Medulla oblongata (tissue), 1 donor: ENCODE data around the gene STH.
A peak's percentile ranks its signal among the peaks of the same experiment; 100 is the strongest.
"Not testable (repeated sequence)": the region's sequence is repeated elsewhere in the genome, so short reads cannot be mapped to it uniquely, and the experiment has no call there.

ENCODE experiments used
- DNase-seq: peaks from one replicate; pipeline ENCODE4 v3.0.0-alpha.2; 2015; ENCODE audit errors: extremely low spot score

The STH gene

DNA sequence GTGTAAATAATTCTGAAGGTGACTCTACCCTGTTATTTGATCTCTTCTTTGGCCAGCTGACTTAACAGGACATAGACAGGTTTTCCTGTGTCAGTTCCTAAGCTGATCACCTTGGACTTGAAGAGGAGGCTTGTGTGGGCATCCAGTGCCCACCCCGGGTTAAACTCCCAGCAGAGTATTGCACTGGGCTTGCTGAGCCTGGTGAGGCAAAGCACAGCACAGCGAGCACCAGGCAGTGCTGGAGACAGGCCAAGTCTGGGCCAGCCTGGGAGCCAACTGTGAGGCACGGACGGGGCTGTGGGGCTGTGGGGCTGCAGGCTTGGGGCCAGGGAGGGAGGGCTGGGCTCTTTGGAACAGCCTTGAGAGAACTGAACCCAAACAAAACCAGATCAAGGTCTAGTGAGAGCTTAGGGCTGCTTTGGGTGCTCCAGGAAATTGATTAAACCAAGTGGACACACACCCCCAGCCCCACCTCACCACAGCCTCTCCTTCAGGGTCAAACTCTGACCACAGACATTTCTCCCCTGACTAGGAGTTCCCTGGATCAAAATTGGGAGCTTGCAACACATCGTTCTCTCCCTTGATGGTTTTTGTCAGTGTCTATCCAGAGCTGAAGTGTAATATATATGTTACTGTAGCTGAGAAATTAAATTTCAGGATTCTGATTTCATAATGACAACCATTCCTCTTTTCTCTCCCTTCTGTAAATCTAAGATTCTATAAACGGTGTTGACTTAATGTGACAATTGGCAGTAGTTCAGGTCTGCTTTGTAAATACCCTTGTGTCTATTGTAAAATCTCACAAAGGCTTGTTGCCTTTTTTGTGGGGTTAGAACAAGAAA, 5.1 kb downstream of the STH start:
- DNase-seq, result peak; percentile 91

DNA sequence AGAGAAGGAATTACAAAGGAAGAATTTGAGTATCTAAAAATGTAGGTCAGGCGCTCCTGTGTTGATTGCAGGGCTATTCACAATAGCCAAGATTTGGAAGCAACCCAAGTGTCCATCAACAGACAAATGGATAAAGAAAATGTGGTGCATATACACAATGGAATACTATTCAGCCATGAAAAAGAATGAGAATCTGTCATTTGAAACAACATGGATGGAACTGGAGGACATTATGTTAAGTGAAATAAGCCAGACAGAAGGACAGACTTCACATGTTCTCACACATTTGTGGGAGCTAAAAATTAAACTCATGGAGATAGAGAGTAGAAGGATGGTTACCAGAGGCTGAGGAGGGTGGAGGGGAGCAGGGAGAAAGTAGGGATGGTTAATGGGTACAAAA, 7.0 kb downstream of the STH start:
- not testable (repeated sequence) for DNase-seq

DNA sequence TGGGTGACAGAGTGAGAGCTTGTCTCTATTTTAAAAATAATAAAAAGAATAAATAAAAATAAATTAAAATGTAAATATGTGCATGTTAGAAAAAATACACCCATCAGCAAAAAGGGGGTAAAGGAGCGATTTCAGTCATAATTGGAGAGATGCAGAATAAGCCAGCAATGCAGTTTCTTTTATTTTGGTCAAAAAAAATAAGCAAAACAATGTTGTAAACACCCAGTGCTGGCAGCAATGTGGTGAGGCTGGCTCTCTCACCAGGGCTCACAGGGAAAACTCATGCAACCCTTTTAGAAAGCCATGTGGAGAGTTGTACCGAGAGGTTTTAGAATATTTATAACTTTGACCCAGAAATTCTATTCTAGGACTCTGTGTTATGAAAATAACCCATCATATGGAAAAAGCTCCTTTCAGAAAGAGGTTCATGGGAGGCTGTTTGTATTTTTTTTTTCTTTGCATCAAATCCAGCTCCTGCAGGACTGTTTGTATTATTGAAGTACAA, 8.5 kb downstream of the STH start:
- no peak for DNase-seq

DNA sequence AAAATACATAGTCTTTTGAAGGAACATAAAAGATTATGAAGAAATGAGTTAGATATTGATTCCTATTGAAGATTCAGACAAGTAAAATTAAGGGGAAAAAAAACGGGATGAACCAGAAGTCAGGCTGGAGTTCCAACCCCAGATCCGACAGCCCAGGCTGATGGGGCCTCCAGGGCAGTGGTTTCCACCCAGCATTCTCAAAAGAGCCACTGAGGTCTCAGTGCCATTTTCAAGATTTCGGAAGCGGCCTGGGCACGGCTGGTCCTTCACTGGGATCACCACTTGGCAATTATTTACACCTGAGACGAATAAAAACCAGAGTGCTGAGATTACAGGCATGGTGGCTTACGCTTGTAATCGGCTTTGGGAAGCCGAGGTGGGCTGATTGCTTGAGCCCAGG, 9.5 kb downstream of the STH start:
- no peak for DNase-seq

DNA sequence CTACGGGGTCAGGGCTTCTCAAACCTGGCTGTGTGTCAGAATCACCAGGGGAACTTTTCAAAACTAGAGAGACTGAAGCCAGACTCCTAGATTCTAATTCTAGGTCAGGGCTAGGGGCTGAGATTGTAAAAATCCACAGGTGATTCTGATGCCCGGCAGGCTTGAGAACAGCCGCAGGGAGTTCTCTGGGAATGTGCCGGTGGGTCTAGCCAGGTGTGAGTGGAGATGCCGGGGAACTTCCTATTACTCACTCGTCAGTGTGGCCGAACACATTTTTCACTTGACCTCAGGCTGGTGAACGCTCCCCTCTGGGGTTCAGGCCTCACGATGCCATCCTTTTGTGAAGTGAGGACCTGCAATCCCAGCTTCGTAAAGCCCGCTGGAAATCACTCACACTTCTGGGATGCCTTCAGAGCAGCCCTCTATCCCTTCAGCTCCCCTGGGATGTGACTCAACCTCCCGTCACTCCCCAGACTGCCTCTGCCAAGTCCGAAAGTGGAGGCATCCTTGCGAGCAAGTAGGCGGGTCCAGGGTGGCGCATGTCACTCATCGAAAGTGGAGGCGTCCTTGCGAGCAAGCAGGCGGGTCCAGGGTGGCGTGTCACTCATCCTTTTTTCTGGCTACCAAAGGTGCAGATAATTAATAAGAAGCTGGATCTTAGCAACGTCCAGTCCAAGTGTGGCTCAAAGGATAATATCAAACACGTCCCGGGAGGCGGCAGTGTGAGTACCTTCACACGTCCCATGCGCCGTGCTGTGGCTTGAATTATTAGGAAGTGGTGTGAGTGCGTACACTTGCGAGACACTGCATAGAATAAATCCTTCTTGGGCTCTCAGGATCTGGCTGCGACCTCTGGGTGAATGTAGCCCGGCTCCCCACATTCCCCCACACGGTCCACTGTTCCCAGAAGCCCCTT, 10.9 kb downstream of the STH start:
- no peak for DNase-seq

DNA sequence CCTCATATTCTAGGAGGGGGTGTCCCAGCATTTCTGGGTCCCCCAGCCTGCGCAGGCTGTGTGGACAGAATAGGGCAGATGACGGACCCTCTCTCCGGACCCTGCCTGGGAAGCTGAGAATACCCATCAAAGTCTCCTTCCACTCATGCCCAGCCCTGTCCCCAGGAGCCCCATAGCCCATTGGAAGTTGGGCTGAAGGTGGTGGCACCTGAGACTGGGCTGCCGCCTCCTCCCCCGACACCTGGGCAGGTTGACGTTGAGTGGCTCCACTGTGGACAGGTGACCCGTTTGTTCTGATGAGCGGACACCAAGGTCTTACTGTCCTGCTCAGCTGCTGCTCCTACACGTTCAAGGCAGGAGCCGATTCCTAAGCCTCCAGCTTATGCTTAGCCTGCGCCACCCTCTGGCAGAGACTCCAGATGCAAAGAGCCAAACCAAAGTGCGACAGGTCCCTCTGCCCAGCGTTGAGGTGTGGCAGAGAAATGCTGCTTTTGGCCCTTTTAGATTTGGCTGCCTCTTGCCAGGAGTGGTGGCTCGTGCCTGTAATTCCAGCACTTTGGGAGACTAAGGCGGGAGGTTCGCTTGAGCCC, 11.6 kb downstream of the STH start:
- DNase-seq, result no peak

DNA sequence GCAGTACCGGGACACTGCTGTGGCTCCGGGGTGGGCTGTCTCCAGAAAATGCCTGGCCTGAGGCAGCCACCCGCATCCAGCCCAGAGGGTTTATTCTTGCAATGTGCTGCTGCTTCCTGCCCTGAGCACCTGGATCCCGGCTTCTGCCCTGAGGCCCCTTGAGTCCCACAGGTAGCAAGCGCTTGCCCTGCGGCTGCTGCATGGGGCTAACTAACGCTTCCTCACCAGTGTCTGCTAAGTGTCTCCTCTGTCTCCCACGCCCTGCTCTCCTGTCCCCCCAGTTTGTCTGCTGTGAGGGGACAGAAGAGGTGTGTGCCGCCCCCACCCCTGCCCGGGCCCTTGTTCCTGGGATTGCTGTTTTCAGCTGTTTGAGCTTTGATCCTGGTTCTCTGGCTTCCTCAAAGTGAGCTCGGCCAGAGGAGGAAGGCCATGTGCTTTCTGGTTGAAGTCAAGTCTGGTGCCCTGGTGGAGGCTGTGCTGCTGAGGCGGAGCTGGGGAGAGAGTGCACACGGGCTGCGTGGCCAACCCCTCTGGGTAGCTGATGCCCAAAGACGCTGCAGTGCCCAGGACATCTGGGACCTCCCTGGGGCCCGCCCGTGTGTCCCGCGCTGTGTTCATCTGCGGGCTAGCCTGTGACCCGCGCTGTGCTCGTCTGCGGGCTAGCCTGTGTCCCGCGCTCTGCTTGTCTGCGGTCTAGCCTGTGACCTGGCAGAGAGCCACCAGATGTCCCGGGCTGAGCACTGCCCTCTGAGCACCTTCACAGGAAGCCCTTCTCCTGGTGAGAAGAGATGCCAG, 12.9 kb downstream of the STH start:
- no peak for DNase-seq

DNA sequence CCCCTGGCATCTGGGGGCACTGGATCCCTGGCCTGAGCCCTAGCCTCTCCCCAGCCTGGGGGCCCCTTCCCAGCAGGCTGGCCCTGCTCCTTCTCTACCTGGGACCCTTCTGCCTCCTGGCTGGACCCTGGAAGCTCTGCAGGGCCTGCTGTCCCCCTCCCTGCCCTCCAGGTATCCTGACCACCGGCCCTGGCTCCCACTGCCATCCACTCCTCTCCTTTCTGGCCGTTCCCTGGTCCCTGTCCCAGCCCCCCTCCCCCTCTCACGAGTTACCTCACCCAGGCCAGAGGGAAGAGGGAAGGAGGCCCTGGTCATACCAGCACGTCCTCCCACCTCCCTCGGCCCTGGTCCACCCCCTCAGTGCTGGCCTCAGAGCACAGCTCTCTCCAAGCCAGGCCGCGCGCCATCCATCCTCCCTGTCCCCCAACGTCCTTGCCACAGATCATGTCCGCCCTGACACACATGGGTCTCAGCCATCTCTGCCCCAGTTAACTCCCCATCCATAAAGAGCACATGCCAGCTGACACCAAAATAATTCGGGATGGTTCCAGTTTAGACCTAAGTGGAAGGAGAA, 13.5 kb downstream of the STH start:
- no peak for DNase-seq

DNA sequence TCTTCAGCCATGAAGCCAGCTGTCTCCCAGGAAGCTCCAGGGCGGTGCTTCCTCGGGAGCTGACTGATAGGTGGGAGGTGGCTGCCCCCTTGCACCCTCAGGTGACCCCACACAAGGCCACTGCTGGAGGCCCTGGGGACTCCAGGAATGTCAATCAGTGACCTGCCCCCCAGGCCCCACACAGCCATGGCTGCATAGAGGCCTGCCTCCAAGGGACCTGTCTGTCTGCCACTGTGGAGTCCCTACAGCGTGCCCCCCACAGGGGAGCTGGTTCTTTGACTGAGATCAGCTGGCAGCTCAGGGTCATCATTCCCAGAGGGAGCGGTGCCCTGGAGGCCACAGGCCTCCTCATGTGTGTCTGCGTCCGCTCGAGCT, 14.1 kb downstream of the STH start:
- no peak for DNase-seq

DNA sequence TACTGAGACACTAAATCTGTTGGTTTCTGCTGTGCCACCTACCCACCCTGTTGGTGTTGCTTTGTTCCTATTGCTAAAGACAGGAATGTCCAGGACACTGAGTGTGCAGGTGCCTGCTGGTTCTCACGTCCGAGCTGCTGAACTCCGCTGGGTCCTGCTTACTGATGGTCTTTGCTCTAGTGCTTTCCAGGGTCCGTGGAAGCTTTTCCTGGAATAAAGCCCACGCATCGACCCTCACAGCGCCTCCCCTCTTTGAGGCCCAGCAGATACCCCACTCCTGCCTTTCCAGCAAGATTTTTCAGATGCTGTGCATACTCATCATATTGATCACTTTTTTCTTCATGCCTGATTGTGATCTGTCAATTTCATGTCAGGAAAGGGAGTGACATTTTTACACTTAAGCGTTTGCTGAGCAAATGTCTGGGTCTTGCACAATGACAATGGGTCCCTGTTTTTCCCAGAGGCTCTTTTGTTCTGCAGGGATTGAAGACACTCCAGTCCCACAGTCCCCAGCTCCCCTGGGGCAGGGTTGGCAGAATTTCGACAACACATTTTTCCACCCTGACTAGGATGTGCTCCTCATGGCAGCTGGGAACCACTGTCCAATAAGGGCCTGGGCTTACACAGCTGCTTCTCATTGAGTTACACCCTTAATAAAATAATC, 14.6 kb downstream of the STH start:
- DNase-seq, result peak; percentile 69

DNA sequence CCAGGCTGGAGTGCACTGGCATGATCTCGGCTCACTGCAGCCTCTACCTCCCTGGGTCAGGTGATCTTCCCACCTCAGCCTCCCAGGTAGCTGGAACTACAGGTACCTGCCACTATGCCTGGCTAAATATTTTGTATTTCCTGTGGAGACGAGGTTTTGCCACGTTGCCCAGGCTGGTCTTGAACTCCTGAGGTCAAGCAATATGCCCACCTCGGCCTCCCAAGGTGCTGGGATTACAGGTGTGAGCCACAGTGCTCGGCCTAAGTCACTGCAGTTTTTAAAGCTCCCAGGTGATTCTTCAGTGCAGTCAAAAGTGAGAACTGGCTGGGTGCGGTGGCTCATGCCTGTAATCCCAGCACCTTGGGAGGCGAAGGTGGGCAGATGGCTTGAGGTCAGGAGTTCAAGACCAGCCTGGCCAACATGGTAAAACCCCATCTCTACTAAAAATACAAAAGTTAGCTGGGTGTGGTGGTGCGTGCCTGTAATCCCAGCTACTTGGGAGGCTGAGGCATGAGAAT, 20.4 kb downstream of the STH start:
- not testable (repeated sequence) for DNase-seq

DNA sequence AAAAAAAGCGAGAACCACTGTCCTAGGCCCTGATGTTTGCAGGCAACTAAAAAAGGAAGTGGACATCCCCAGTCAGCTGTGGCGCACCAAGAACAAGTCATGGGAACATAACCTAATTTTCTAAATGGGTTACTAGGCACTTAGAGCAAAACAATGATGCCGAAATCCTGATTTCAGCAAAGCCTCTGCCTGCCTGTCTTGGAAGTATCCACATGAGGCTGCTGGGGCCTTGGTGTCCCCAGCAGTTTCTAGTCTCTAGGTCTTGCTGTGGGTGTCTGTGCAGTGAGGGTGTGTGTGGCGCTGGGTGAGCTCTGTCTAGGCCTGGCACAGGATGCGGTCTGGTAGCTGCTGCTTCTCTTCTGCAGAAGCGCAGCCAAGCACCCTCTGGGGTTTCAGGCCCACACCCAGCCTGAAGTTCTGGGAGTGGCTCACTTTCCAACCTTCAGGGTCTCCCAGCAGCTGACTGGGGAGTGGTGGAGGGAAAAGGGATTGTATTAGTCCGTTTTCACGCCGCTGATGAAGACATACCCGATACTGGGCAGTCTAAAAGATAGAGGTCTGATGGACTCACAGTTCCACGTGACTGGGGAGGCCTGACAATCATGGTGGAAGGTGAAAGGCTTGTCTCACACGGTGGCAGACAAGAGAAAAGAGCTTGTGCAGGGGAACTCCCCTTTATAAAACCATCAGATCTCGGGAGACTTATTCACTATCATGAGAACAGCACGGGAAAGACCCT, 21.1 kb downstream of the STH start:
- no peak for DNase-seq

DNA sequence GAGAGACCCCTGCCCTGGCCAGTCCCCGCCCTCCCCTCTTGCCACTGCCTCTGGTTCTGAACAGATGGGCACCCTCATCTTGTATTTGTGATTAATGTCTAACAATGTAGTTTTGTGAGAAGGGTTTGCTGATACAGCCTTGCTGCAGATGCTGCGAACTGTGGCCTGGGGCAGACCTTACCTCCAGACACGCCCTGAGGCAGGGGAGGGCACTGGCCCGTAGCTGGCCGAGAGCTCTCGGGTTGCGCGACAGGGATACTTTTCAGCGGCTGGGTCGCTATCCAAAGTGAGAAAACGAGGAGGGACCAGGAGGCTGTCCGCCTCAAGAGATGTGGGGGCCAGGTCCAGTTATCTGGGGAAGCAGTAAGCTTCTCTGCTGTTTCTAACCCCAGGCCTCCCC, 21.9 kb downstream of the STH start:
- DNase-seq, result no peak

DNA sequence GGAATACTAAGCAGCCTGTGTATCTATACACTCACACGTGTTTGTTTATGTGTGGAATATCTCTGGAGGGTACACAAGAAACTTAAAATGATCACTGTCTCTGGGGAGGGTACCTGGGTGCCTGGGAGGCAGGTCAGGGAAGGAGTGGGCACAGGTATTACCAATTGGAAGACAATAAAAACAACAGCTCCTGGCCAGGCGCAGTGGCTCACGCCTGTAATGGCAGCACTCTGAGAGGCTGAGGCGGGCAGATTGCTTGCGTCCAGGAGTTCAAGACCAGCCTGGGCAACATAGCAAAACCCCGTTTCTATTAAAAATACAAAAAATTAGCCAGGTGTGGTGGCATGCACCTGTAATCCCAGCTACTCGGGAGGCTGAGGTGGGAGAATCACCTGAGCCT, 24.3 kb downstream of the STH start:
- DNase-seq, result not testable (repeated sequence)

DNA sequence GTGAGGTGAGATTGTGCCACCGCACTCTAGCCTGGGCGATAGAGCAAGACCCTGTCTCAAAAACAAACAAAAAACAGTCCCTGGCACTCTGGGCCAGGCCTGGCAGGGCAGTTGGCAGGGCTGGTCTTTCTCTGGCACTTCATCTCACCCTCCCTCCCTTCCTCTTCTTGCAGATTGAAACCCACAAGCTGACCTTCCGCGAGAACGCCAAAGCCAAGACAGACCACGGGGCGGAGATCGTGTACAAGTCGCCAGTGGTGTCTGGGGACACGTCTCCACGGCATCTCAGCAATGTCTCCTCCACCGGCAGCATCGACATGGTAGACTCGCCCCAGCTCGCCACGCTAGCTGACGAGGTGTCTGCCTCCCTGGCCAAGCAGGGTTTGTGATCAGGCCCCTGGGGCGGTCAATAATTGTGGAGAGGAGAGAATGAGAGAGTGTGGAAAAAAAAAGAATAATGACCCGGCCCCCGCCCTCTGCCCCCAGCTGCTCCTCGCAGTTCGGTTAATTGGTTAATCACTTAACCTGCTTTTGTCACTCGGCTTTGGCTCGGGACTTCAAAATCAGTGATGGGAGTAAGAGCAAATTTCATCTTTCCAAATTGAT, 24.8 kb downstream of the STH start:
- peak; percentile 53 for DNase-seq

DNA sequence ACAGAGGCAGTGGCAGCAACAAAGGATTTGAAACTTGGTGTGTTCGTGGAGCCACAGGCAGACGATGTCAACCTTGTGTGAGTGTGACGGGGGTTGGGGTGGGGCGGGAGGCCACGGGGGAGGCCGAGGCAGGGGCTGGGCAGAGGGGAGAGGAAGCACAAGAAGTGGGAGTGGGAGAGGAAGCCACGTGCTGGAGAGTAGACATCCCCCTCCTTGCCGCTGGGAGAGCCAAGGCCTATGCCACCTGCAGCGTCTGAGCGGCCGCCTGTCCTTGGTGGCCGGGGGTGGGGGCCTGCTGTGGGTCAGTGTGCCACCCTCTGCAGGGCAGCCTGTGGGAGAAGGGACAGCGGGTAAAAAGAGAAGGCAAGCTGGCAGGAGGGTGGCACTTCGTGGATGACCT, 25.5 kb downstream of the STH start:
- DNase-seq, result no peak

DNA sequence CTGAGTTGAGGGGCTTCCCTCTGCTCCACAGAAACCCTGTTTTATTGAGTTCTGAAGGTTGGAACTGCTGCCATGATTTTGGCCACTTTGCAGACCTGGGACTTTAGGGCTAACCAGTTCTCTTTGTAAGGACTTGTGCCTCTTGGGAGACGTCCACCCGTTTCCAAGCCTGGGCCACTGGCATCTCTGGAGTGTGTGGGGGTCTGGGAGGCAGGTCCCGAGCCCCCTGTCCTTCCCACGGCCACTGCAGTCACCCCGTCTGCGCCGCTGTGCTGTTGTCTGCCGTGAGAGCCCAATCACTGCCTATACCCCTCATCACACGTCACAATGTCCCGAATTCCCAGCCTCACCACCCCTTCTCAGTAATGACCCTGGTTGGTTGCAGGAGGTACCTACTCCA, 26.0 kb downstream of the STH start:
- DNase-seq, result no peak

DNA sequence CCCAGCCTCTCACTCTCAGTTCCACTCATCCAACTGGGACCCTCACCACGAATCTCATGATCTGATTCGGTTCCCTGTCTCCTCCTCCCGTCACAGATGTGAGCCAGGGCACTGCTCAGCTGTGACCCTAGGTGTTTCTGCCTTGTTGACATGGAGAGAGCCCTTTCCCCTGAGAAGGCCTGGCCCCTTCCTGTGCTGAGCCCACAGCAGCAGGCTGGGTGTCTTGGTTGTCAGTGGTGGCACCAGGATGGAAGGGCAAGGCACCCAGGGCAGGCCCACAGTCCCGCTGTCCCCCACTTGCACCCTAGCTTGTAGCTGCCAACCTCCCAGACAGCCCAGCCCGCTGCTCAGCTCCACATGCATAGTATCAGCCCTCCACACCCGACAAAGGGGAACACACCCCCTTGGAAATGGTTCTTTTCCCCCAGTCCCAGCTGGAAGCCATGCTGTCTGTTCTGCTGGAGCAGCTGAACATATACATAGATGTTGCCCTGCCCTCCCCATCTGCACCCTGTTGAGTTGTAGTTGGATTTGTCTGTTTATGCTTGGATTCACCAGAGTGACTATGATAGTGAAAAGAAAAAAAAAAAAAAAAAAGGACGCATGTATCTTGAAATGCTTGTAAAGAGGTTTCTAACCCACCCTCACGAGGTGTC, 26.6 kb downstream of the STH start:
- no peak for DNase-seq
